ENCODE measurements around the gene SNRNP27. TPM values are rescaled to one million over a fixed set of nuclear protein-coding genes. Genes with fewer than 3 reads are reported as not detected.
A peak's percentile ranks its signal among the peaks of the same experiment; 100 is the strongest.

The SNRNP27 gene, protein sequence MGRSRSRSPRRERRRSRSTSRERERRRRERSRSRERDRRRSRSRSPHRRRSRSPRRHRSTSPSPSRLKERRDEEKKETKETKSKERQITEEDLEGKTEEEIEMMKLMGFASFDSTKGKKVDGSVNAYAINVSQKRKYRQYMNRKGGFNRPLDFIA
- total RNA-seq: 10 to 100 TPM; 49.1 to 51.2 TPM
- 10 to 100 TPM; 38.6 to 60.9 (median 50.9) TPM for polyA plus RNA-seq
- total RNA-seq: 12.5 to 21.1 (median 16.1) reads per million in 6 experiments

DNA sequence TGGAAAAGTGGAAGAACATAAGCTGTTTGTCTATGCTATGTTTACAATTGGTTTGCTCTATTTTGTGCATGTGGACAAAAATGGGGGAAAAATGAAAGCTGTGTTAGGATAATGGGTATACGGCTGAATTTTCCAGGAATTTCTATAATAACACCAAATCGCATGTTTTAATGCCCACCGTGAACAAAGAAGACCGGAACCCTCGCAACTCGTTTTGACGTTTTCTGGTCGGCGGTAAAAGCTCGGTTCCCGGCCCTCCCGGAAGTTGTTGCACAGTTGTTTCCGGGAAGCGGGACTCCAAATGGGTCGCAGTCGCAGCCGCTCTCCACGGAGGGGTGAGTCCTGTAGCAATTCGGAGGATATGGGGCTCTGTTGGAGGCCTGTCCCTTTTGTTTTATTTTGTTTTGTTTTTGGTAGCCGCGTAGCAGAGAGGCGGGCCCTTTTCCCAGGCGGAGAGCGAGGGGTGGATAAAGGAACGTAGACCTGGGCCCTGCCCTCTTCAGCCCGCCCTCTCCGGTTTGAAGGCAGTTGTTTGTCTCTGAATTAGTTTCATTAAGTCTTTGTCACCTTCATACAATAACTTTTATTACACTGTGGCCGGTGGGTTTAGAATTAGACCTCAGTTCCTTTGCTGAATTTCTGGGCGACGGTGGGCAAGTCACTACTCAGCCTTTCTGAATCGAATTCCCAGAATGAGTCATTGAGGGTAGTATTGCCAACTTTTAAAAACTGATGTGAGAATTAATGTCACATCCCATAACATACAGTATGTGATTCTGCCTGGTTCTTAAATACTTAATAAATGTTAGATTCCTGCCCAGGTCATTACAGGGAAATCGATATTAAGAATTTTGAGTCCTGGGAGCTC, at the start of gene SNRNP27:
TSS of gene SNRNP27 (plus strand) at position 273 of the 868 bp plus-strand sequence. CDS start at position 302, 29 bp downstream.
- POLR2A ChIA-PET: interaction anchor here (0.6 to 2.1 kb wide), 19 partner anchors 8 to 400 kb away, joined by 3 to 13 read pairs (median 4); partner anchors contain the start of genes C2orf42, GMCL1, MXD1 and PCBP1
- ATAC-seq (peak; percentile 91 to 97), DNase-seq (peak; percentile 63 to 89 (median 81))
- H3K4me1 Mint-ChIP-seq: peaks cover 16 to 48% (median 38%) of the 10 kb centered on the region in 4 donors
- no peaks in the 10 kb centered on the region for H3K27me3 Mint-ChIP-seq
- peak within 1 kb of the TSS; percentile 96 to 100 (median 99) for H3K27ac Mint-ChIP-seq
- H3K9me3 Mint-ChIP-seq: peaks cover 0 to 3% (median 0%) of the 10 kb centered on the region in 9 donors
- H3K36me3 Mint-ChIP-seq: peaks cover 6 to 39% (median 8%) of the 10 kb centered on the region in 3 donors
- H3K4me3 Mint-ChIP-seq: peak within 1 kb of the TSS; percentile 96 to 100 (median 99)

DNA sequence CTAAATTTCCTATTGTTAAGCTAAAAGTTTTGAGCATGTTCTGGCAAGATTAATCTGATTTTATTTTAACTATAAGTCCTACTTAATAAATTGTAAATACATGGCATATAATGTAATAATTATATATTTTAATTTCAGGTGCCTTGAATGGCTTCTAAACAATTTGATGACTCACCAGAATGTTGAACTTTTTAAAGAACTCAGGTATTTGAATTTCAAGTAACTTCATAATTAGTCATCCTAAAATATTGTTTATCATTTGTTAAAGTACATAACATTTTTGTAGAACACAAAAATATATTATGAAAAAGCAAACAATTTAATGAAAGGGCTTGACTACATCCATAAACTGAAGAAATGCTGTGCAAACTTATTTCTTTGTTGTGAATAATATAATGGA, 49.8 kb upstream of the SNRNP27 start:
- Mint-ChIP-seq H3K27me3 (no peaks in the 10 kb centered on the region), H3K9me3 (no peaks in the 10 kb centered on the region), H3K4me1 (peaks cover 0 to 6% (median 2%) of the 10 kb centered on the region in 4 donors), H3K4me3 (no peak overlapping the region), H3K27ac (no peak overlapping the region), H3K36me3 (peaks cover 6 to 71% (median 20%) of the 10 kb centered on the region in 3 donors)
- no peak for ATAC-seq
- POLR2A ChIA-PET: interaction anchor here (0.5 kb wide), 1 partner anchor 423 kb away, joined by 3 read pairs; no protein-coding TSS in a partner anchor
- DNase-seq: no peak

DNA sequence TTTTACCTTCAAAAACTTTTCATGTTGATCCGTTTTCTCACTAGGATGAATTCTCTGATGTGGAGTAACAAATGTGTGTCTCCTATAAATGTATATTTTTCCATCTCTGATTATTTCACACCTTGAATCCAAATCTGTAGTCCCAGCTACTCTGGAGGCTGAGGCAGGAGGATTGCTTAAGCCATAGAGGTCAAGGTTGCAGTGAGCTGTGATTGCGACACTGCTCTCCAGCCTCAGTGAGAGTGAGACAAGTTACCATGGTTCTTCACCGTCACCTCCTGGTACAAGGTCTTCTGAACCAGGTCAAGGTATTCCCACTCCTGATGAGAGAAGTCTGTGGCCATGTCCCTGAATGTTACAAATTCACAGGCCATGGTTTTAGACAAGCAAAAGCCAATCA, 49.2 kb upstream of the SNRNP27 start:
- Mint-ChIP-seq H3K36me3 (peaks cover 6 to 71% (median 20%) of the 10 kb centered on the region in 3 donors), H3K27me3 (no peaks in the 10 kb centered on the region), H3K4me1 (peaks cover 0 to 6% (median 2%) of the 10 kb centered on the region in 4 donors), H3K4me3 (no peak overlapping the region), H3K27ac (no peak overlapping the region), H3K9me3 (no peaks in the 10 kb centered on the region)
- DNase-seq (no peak), ATAC-seq (no peak)
- POLR2A ChIA-PET: no interaction called here

DNA sequence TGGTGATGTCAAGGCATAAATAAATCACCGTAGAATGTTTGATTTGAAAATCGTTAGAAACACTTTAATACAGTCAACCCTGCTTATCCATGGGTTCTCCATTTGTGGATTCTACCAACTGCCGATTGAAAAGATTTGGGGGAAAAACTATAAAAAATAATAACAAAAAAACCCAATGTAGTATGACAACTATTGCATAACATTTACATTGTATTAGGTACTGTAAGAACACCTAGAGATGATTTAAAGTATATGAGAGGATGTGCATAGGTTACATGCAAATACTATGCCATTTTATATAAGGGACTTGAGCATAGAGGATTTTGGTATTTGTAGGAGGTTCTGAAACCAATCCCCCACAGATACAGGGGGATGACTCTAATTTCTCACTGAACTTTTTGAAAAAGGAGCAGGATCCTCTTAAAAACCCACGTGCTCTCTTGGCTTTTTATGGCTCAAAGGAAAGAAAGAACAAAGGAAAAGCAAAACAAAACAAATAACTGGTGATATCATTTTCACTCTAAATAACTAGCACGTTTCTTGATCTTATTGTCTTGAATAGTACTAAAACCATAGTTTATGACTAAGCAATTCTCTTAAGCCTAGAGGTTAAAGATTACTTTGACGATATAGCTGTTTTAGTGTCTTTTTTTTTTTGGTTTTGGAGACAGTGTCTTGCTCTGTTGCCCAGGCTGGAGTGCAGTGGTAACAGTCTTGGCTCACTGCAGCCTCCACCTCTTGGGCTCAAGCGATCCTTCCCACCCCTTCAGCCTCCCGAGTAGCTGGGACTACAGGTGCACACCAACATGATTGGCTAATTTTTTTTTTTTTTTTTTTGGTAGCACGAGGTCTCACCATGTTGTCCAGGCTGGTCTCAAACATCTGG, 47.3 kb upstream of the SNRNP27 start:
- Mint-ChIP-seq H3K27me3 (no peaks in the 10 kb centered on the region), H3K9me3 (no peaks in the 10 kb centered on the region), H3K27ac (peak overlapping the region in 1 of 10 donors; percentile 19), H3K36me3 (peaks cover 5 to 77% (median 20%) of the 10 kb centered on the region in 3 donors), H3K4me3 (no peak overlapping the region), H3K4me1 (peaks cover 0 to 6% (median 2%) of the 10 kb centered on the region in 4 donors)
- no peak for DNase-seq
- POLR2A ChIA-PET: no interaction called here
- no peak for ATAC-seq

DNA sequence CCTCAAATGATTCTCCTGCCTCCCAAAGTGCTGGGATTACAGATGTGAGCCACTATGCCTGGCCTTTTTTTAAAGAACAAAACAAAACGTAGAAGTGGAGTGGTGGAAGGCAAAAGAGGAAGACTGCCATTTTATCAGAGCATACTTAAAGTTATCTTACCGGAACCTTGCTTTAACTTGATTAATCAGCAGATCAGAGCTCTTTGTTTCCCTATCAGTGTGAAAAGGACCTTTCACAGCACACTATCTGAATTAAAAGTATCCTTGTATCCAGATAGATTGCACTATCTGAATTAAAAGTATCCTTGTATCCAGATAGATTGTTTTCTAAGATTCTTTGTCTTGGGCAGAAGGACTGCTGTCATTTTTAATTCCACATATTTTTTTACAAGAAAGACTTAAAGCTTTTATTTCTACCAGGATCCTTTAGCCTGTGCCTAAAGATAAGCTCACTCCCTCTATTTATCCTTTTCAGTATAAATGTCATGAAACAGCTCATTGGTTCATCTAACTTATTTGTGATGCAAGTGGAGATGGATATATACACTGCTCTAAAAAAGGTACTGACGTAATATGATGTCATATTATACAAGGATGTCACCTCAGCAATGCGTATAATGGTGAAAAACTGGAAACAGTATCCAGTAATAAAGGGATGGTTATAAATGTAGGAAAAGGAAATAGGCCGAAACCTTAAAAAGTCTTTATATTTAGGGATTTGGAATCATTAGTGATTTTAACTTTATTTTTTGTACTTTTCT, 46.5 kb upstream of the SNRNP27 start:
- H3K27me3 Mint-ChIP-seq: no peaks in the 10 kb centered on the region
- H3K4me1 Mint-ChIP-seq: peaks cover 0 to 2% (median 0%) of the 10 kb centered on the region in 4 donors
- H3K36me3 Mint-ChIP-seq: peaks cover 0 to 77% (median 22%) of the 10 kb centered on the region in 3 donors
- H3K9me3 Mint-ChIP-seq: no peaks in the 10 kb centered on the region
- ATAC-seq (no peak), DNase-seq (no peak)
- peak overlapping the region in 1 of 10 donors; percentile 14 for H3K27ac Mint-ChIP-seq
- POLR2A ChIA-PET: no interaction called here
- no peak overlapping the region for H3K4me3 Mint-ChIP-seq

DNA sequence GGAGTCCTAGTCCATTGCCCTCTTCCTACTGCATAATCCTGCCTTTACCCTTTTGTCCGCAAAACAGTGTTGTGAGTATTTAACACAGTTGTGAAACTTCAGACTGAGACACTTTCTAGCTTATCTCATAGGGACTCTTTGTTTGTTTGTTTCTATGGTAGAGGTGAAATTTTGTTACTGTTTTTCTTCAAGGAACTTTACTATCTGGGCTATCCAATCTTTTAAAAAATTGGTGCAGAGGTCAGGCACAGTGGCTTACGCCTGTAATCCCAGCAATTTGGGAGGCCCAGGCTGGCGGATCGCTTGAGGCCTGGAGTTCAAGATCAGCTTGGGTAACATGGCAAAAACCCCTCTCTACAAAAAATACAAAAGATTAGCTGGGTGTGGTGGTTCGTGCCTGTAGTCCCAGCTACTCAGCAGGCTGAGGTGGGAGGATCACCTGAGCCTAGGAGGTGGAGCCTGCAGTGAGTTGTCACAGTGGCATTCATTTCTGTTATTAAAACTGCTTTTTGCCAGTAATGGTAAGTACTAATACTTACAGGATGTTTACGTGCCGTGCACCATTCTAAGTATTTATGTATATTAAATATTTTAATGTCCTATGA, 45.5 kb upstream of the SNRNP27 start:
- ATAC-seq: no peak
- H3K9me3 Mint-ChIP-seq: no peaks in the 10 kb centered on the region
- H3K27ac Mint-ChIP-seq: peak overlapping the region in 3 of 10 donors; percentile 6 to 39 (median 16)
- POLR2A ChIA-PET: no interaction called here
- H3K36me3 Mint-ChIP-seq: peaks cover 0 to 82% (median 22%) of the 10 kb centered on the region in 3 donors
- H3K4me3 Mint-ChIP-seq: no peak overlapping the region
- peaks cover 0 to 2% (median 0%) of the 10 kb centered on the region in 4 donors for H3K4me1 Mint-ChIP-seq
- DNase-seq: no peak
- no peaks in the 10 kb centered on the region for H3K27me3 Mint-ChIP-seq

DNA sequence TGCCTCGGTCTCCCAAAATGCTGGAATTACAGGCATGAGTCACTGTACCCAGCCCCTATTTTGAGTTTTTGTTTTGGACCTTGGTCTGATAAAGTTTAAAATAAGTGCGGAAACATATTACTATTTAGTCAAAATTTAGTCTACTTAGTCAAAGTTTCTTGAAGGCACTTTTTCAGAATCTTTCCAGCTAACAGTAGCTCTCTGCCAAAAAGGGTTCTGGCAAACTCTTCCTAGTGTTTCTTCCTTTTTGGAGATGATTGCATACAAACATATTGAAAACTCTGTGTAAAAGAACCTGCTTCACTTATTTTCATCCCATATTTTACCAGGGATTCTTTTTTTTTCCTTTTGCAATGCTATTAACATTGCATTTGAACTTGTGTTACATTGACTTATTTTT, 35.5 kb upstream of the SNRNP27 start:
- no peaks in the 10 kb centered on the region for H3K27me3 Mint-ChIP-seq
- ATAC-seq: no peak
- no peaks in the 10 kb centered on the region for H3K9me3 Mint-ChIP-seq
- H3K36me3 Mint-ChIP-seq: peaks cover 0 to 52% (median 5%) of the 10 kb centered on the region in 3 donors
- DNase-seq: no peak
- H3K4me3 Mint-ChIP-seq: no peak overlapping the region
- POLR2A ChIA-PET: interaction anchor here (0.7 kb wide), 1 partner anchor 35 kb away, joined by 5 read pairs; no protein-coding TSS in a partner anchor
- H3K27ac Mint-ChIP-seq: peak overlapping the region in 1 of 10 donors; percentile 47
- H3K4me1 Mint-ChIP-seq: peaks cover 0 to 6% (median 2%) of the 10 kb centered on the region in 4 donors

DNA sequence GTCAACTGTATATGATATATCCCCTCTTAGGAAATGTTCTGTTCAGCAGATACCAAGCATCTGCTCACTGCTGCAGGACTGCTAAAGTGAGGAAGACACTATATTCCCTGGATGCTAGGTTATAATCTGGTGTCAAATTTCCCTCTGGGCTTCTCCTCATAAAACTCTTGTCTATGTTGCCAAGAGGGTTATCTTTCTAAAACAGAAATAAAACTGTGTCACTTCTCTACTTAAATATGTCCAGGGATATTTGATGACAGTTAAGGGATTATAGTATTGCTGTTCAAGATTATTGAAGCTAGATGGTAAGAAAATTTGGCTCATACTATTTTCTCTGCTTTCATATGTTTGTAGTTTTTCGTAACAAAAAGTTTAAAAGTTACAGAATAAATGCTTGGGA, 30.5 kb upstream of the SNRNP27 start:
- ATAC-seq (no peak), DNase-seq (no peak)
- no peaks in the 10 kb centered on the region for H3K4me1 Mint-ChIP-seq
- no peaks in the 10 kb centered on the region for H3K27me3 Mint-ChIP-seq
- no peak overlapping the region for H3K4me3 Mint-ChIP-seq
- H3K9me3 Mint-ChIP-seq: no peaks in the 10 kb centered on the region
- H3K27ac Mint-ChIP-seq: no peak overlapping the region
- POLR2A ChIA-PET: no interaction called here
- peaks cover 9 to 64% (median 17%) of the 10 kb centered on the region in 3 donors for H3K36me3 Mint-ChIP-seq

DNA sequence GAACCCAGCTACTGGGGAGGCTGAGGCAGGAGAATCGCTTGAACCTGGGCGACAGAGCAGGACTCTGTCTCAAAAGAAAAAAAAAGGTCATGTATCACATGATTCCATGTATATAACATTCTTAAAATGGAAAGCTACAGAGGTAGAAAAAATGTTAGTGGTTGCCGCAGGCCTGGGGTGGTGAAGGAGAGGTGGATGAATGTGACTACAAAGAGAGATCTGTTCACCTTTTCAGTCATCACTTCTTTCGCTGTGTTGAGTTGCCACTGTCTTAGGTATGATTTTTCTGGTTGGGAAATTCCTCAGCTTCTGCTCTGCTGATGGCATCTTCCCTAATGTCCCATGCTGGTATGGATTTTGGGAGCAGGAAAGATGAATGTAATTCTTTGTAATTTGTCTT, 5.3 kb upstream of the SNRNP27 start:
- Mint-ChIP-seq H3K9me3 (peaks cover 0 to 3% (median 0%) of the 10 kb centered on the region in 9 donors), H3K27ac (no peak overlapping the region), H3K27me3 (no peaks in the 10 kb centered on the region), H3K4me3 (no peak overlapping the region), H3K36me3 (no peaks in the 10 kb centered on the region), H3K4me1 (peaks cover 2 to 8% (median 5%) of the 10 kb centered on the region in 4 donors)
- DNase-seq (no peak), ATAC-seq (no peak)
- POLR2A ChIA-PET: no interaction called here

DNA sequence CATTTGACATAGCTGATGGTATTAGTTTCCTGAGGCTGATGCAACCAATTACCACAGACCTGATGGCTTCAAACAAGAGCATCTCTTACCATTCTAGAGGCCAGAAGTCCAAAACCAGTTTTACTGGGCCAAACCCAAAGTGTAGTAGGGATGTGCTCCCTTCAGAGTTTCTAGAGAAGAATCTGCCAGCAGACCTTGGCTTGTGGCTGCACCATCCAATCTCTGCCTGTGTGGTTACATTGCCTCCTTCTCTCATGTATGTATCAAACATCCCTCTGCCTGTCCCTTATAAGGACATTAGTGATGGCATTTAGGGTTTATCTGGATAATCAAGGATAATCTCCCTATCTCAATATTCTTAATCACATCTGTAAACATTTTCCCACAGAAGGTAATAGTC, 4.5 kb upstream of the SNRNP27 start:
- peaks cover 6 to 14% (median 12%) of the 10 kb centered on the region in 4 donors for H3K4me1 Mint-ChIP-seq
- H3K27me3 Mint-ChIP-seq: no peaks in the 10 kb centered on the region
- H3K36me3 Mint-ChIP-seq: peaks cover 0 to 3% (median 2%) of the 10 kb centered on the region in 3 donors
- POLR2A ChIA-PET: no interaction called here
- ATAC-seq: no peak
- H3K9me3 Mint-ChIP-seq: peaks cover 0 to 3% (median 0%) of the 10 kb centered on the region in 9 donors
- no peak for DNase-seq
- no peak overlapping the region for H3K4me3 Mint-ChIP-seq
- no peak overlapping the region for H3K27ac Mint-ChIP-seq

DNA sequence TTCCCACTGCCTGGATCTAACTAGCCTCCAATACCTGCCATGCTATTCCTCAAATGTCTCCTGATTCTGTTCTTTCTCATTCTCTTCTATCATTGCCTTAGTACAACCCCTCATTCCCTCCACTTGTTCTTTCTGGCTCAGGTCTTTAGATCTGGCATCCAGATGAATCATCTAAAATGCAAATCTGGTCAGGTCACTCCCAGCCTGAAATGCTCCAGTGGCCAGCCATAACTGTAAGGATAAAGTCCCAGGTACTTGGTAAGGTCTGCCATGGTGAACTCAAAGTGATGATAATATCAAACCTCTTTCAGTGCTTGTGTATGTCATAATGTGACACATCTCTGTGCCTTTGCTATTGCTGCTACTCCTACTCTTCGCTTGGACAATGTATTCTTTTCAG, 2.9 kb upstream of the SNRNP27 start:
- Mint-ChIP-seq H3K27me3 (no peaks in the 10 kb centered on the region), H3K4me3 (no peak overlapping the region), H3K36me3 (peaks cover 0 to 10% (median 3%) of the 10 kb centered on the region in 3 donors), H3K9me3 (peaks cover 0 to 3% (median 0%) of the 10 kb centered on the region in 9 donors), H3K4me1 (peaks cover 7 to 26% (median 23%) of the 10 kb centered on the region in 4 donors), H3K27ac (no peak overlapping the region)
- DNase-seq (no peak), ATAC-seq (no peak)
- POLR2A ChIA-PET: no interaction called here

All from naive thymus-derived CD8-positive, alpha-beta T cell (primary cell).